ENCODE data around the gene CDKL2.

Gene CDKL2

DNA sequence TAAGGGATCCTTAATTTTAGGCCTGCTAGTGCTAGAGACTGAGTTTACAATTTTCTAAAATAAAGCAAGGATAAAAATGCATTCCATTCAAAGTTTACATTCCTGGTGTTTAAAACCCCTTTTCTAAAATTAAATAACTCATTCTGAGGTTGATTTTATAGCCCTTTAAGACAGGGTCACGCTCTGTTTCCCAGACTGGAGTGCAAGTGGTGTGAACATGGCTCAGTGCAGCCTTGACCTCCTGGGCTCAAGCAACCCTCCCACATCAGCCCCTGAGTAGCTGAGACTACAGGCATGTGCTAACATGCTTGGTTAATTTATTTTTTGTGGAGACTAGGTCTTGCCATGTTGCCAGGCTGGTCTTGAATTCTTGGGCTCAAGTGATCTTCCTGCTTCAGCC, 6.8 kb upstream of the CDKL2 start:
- TF ChIP-seq FOXM1 (IDR thresholded peaks at IDR 0.05; ENCODE audit: borderline replicate concordance) (no peak), FOXK2 (IDR thresholded peaks at IDR 0.05) (no peak), ELF4 (IDR thresholded peaks at IDR 0.05) (no peak), SUZ12 (IDR thresholded peaks at IDR 0.05) (no peak), ZNF384 (IDR thresholded peaks at IDR 0.05) (no peak), L3MBTL2 (conservative IDR thresholded peaks at IDR 0.05) (no peak), BHLHE40 (IDR thresholded peaks at IDR 0.05; ENCODE audit: borderline replicate concordance) (no peak), CTBP1 (IDR thresholded peaks at IDR 0.05; ENCODE audit: borderline replicate concordance) (no peak), FOXA1 (IDR thresholded peaks at IDR 0.05) (no peak), SP1 (IDR thresholded peaks at IDR 0.05) (no peak), HDGF (IDR thresholded peaks at IDR 0.05; ENCODE audit: borderline replicate concordance) (no peak), TARDBP (IDR thresholded peaks at IDR 0.05) (no peak), ARNT (IDR thresholded peaks at IDR 0.05) (no peak), NFRKB (IDR thresholded peaks at IDR 0.05) (no peak), LEF1 (IDR thresholded peaks at IDR 0.05; ENCODE audit: borderline replicate concordance) (no peak)
- TF ChIP-seq, protein P1, sequence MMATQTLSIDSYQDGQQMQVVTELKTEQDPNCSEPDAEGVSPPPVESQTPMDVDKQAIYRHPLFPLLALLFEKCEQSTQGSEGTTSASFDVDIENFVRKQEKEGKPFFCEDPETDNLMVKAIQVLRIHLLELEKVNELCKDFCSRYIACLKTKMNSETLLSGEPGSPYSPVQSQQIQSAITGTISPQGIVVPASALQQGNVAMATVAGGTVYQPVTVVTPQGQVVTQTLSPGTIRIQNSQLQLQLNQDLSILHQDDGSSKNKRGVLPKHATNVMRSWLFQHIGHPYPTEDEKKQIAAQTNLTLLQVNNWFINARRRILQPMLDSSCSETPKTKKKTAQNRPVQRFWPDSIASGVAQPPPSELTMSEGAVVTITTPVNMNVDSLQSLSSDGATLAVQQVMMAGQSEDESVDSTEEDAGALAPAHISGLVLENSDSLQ (IDR thresholded peaks at IDR 0.05) = no peak
- ChIA-PET POLR2A (no interaction called here), CTCF (no interaction called here)
- no peak for DNase-seq (ENCODE audit: extremely low spot score)

DNA sequence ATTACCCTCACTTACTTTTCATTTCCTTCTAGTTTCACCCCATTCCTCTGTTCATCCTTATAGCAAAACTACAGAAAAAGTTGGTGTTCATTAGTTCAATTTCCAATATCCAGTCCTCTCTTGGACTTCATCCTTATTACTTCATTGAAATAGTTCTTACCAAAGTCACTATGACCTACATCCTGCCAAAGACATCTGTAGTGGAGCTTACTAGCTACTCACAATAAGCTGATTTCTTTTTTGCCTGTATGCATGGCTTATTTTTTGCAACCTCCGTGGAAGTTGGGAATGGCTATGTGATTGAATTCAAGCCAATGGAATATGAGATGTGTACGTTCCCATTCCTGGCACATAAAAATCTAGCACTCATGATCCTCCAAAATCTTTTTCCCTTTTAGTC, 4.6 kb upstream of the CDKL2 start:
- no peak for DNase-seq (ENCODE audit: extremely low spot score)
- CTCF ChIA-PET = no interaction called here
- POLR2A ChIA-PET = no interaction called here
- TF ChIP-seq CTBP1 (IDR thresholded peaks at IDR 0.05; ENCODE audit: borderline replicate concordance) (no peak), ARNT (IDR thresholded peaks at IDR 0.05) (no peak), NFRKB (IDR thresholded peaks at IDR 0.05) (no peak), LEF1 (IDR thresholded peaks at IDR 0.05; ENCODE audit: borderline replicate concordance) (no peak), FOXK2 (IDR thresholded peaks at IDR 0.05) (no peak), HDGF (IDR thresholded peaks at IDR 0.05; ENCODE audit: borderline replicate concordance) (no peak), BHLHE40 (IDR thresholded peaks at IDR 0.05; ENCODE audit: borderline replicate concordance) (no peak), ZNF384 (IDR thresholded peaks at IDR 0.05) (no peak), SP1 (IDR thresholded peaks at IDR 0.05) (no peak), TARDBP (IDR thresholded peaks at IDR 0.05) (no peak), SUZ12 (IDR thresholded peaks at IDR 0.05) (no peak), L3MBTL2 (conservative IDR thresholded peaks at IDR 0.05) (no peak), FOXM1 (IDR thresholded peaks at IDR 0.05; ENCODE audit: borderline replicate concordance) (no peak), ELF4 (IDR thresholded peaks at IDR 0.05) (no peak), FOXA1 (IDR thresholded peaks at IDR 0.05) (no peak)
- TF ChIP-seq, protein P1 (IDR thresholded peaks at IDR 0.05) = no peak

DNA sequence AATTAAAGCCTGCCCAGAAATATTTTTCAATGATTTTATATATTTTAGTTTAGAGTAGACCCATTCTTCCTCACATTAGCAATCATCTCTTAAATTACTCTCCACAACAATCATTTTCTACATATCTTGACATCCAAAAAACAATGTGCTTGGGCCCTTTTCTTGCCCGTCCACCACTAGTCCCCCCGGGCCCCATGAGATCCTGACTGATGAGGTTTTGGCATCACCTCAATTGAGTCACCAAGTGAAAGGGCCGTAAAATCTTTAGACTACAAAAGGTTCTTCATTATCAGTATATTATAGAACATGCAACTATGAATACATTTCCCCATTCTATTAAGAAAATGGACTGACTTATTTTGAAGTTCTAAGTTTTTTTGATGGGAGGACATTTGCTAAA, 4.0 kb upstream of the CDKL2 start:
- ChIA-PET CTCF (no interaction called here), POLR2A (no interaction called here)
- no peak for DNase-seq (ENCODE audit: extremely low spot score)
- TF ChIP-seq L3MBTL2 (conservative IDR thresholded peaks at IDR 0.05) (no peak), LEF1 (IDR thresholded peaks at IDR 0.05; ENCODE audit: borderline replicate concordance) (no peak), ELF4 (IDR thresholded peaks at IDR 0.05) (no peak), ZNF384 (IDR thresholded peaks at IDR 0.05) (no peak)

DNA sequence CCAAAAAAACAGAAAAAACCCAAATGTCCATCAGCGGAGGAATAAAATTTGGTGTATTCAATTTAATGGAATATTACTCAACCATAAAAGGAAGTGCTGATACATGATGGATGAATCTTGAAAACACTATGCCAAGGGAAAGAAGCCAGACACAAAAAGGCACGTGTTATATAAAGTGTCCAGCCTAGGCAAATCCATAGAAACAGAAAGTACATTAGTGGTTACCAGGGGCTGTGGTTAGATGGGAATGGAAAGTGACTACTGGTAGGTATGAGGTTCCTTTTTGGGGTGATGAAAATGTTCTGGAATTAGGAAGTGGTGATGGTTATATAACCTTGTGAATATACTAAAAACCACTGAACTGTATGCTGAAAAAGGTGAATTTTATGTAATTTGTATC, 3.5 kb upstream of the CDKL2 start:
- CTCF ChIA-PET = no interaction called here
- TF ChIP-seq TARDBP (IDR thresholded peaks at IDR 0.05) (no peak), SP1 (IDR thresholded peaks at IDR 0.05) (no peak), SUZ12 (IDR thresholded peaks at IDR 0.05) (no peak), HDGF (IDR thresholded peaks at IDR 0.05; ENCODE audit: borderline replicate concordance) (no peak), L3MBTL2 (conservative IDR thresholded peaks at IDR 0.05) (no peak), ZNF384 (IDR thresholded peaks at IDR 0.05) (no peak), NFRKB (IDR thresholded peaks at IDR 0.05) (no peak), LEF1 (IDR thresholded peaks at IDR 0.05; ENCODE audit: borderline replicate concordance) (no peak), FOXM1 (IDR thresholded peaks at IDR 0.05; ENCODE audit: borderline replicate concordance) (no peak), BHLHE40 (IDR thresholded peaks at IDR 0.05; ENCODE audit: borderline replicate concordance) (no peak), FOXK2 (IDR thresholded peaks at IDR 0.05) (no peak), ARNT (IDR thresholded peaks at IDR 0.05) (no peak)
- TF ChIP-seq, protein P1 (IDR thresholded peaks at IDR 0.05) = no peak
- DNase-seq (ENCODE audit: extremely low spot score) = no peak
- POLR2A ChIA-PET = no interaction called here

DNA sequence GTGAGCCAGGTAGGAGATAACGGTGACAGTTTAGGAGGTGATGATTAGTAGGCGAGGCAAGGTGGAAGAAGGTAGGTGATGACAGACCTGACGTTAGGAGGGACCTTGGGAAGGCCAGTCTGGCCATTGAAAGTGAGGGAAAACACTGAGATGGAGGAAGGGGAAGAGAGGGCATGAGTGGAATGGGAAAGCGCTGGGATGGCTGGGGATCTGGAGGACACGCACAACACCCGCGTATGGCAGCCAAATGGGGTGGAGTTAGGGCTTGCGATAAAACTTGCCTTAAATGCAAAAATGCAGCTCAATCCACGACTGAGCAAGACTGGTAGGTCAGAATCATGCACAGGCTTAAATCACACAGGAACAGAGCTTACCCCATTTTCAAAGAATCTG, 605 bp upstream of the CDKL2 start:
- POLR2A ChIA-PET = no interaction called here
- DNase-seq (ENCODE audit: extremely low spot score) = no peak
- CTCF ChIA-PET = no interaction called here
- TF ChIP-seq L3MBTL2 (conservative IDR thresholded peaks at IDR 0.05) = no peak
- TF ChIP-seq, protein P1 (IDR thresholded peaks at IDR 0.05) = no peak
- no peak for TF ChIP-seq LEF1 (IDR thresholded peaks at IDR 0.05; ENCODE audit: borderline replicate concordance)
- no peak for TF ChIP-seq BHLHE40 (IDR thresholded peaks at IDR 0.05; ENCODE audit: borderline replicate concordance)

DNA sequence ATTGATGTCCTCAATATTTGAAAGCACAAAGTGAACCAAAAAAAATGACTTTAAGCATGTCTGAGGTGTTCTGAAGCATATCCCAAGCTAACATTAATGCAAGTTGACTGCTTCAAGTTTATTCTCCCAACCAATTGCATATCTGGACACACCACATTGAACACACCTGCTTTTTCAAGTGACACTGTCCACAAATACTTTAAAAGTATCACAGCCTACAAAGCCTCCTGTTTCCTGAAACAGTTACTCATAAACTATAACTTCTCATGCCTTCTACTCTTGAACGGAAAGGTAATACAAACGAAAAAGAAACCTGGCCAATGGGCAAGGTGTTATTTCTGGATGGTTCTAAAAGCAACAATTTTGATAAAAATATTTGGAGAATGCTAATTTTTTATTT, 1.1 kb downstream of the CDKL2 start:
- POLR2A ChIA-PET = no interaction called here
- no peak for DNase-seq (ENCODE audit: extremely low spot score)
- CTCF ChIA-PET = interaction anchor here (0.6 kb wide), 1 partner anchor 922 kb away, joined by 6 read pairs; no protein-coding TSS in a partner anchor
- TF ChIP-seq BHLHE40 (IDR thresholded peaks at IDR 0.05; ENCODE audit: borderline replicate concordance) (no peak), HDGF (IDR thresholded peaks at IDR 0.05; ENCODE audit: borderline replicate concordance) (no peak), LEF1 (IDR thresholded peaks at IDR 0.05; ENCODE audit: borderline replicate concordance) (no peak), FOXA1 (IDR thresholded peaks at IDR 0.05) (no peak), SUZ12 (IDR thresholded peaks at IDR 0.05) (no peak), SP1 (IDR thresholded peaks at IDR 0.05) (no peak), ARNT (IDR thresholded peaks at IDR 0.05) (no peak), FOXK2 (IDR thresholded peaks at IDR 0.05) (no peak), L3MBTL2 (conservative IDR thresholded peaks at IDR 0.05) (no peak), TARDBP (IDR thresholded peaks at IDR 0.05) (no peak), NFRKB (IDR thresholded peaks at IDR 0.05) (no peak)
- TF ChIP-seq, protein P1 (IDR thresholded peaks at IDR 0.05) = no peak
